Osteocyte (in vitro differentiated cells): ENCODE measurements around the gene PLSCR4. TPM values are rescaled to one million over a fixed set of nuclear protein-coding genes. Genes with fewer than 3 reads are reported as not detected.

Experiments used
- DNase-seq: peaks from one replicate; pipeline ENCODE4 v3.0.0; 2021; ENCODE audit warnings: mixed read lengths; ENCODE audit not compliant: unreplicated experiment; ENCODE audit errors: extremely low spot score
- H3K27ac Mint-ChIP-seq: one replicate; pipeline ENCODE4 v1.8.0; 2021; ENCODE audit warnings: mild to moderate bottlenecking, mixed read lengths; ENCODE audit not compliant: unreplicated experiment
- H3K27me3 Mint-ChIP-seq: one replicate; pipeline ENCODE4 v1.8.0; 2021; ENCODE audit warnings: mixed read lengths; ENCODE audit not compliant: unreplicated experiment
- H3K36me3 Mint-ChIP-seq: one replicate; pipeline ENCODE4 v1.8.0; 2021; ENCODE audit warnings: mixed read lengths; ENCODE audit not compliant: unreplicated experiment
- H3K4me1 Mint-ChIP-seq: one replicate; pipeline ENCODE4 v1.8.0; 2021; ENCODE audit warnings: mixed read lengths; ENCODE audit not compliant: unreplicated experiment
- H3K4me3 Mint-ChIP-seq: one replicate; pipeline ENCODE4 v1.8.0; 2021; ENCODE audit warnings: mild to moderate bottlenecking, moderate library complexity, mixed read lengths; ENCODE audit not compliant: unreplicated experiment
- H3K9me3 Mint-ChIP-seq: one replicate; pipeline ENCODE4 v1.8.0; 2021; ENCODE audit warnings: mixed read lengths; ENCODE audit not compliant: unreplicated experiment
- CTCF ChIP-seq: fragments of 200-600 bp; sonication (generic); IDR thresholded peaks from 2 replicates; pipeline ENCODE4 v1.5.0; 2021; ENCODE audit warnings: antibody characterized with exemption, mild to moderate bottlenecking, moderate library complexity
- total RNA-seq: library from RNA; stranded (reverse); gene quantifications from 2 replicates; pipeline ENCODE4 v1.2.1, GENCODE V29; 2021

PLSCR4 gene
- total RNA-seq, 1 donor from 2014 or later = 44.3 TPM

- H3K9me3 Mint-ChIP-seq = no peaks in the 10 kb centered on the region
- DNase-seq = no peak
- H3K27me3 Mint-ChIP-seq = no peaks in the 10 kb centered on the region
- no peaks in the 10 kb centered on the region for H3K36me3 Mint-ChIP-seq
- TF ChIP-seq CTCF = no peak
- no peak overlapping the region for H3K4me3 Mint-ChIP-seq
- H3K4me1 Mint-ChIP-seq = peaks cover 43% of the 10 kb centered on the region
- no peak overlapping the region for H3K27ac Mint-ChIP-seq
Observed at GRCh38 chr3:146279951-146280350, 29.0 kb upstream of the PLSCR4 start.

- no peak for DNase-seq
- Mint-ChIP-seq H3K9me3 (no peaks in the 10 kb centered on the region), H3K36me3 (no peaks in the 10 kb centered on the region), H3K27me3 (no peaks in the 10 kb centered on the region), H3K4me1 (peaks cover 49% of the 10 kb centered on the region), H3K27ac (peak overlapping the region; percentile 32), H3K4me3 (no peak overlapping the region)
- TF ChIP-seq CTCF = no peak
Observed at GRCh38 chr3:146279013-146279412, 28.1 kb upstream of the PLSCR4 start.

- peaks cover 49% of the 10 kb centered on the region for H3K4me1 Mint-ChIP-seq
- no peaks in the 10 kb centered on the region for H3K36me3 Mint-ChIP-seq
- H3K27ac Mint-ChIP-seq = peak overlapping the region; percentile 81
- no peak overlapping the region for H3K4me3 Mint-ChIP-seq
- H3K27me3 Mint-ChIP-seq = no peaks in the 10 kb centered on the region
- no peaks in the 10 kb centered on the region for H3K9me3 Mint-ChIP-seq
- TF ChIP-seq CTCF = no peak
- no peak for DNase-seq
Observed at GRCh38 chr3:146277953-146278631, 27.2 kb upstream of the PLSCR4 start.

GRCh38 chr3:146275476-146275875 is 24.6 kb upstream of the PLSCR4 start:
- no peaks in the 10 kb centered on the region for H3K36me3 Mint-ChIP-seq
- H3K27me3 Mint-ChIP-seq = no peaks in the 10 kb centered on the region
- no peaks in the 10 kb centered on the region for H3K9me3 Mint-ChIP-seq
- peaks cover 37% of the 10 kb centered on the region for H3K4me1 Mint-ChIP-seq
- H3K27ac Mint-ChIP-seq = peak overlapping the region; percentile 2
- TF ChIP-seq CTCF = no peak
- DNase-seq = no peak
- H3K4me3 Mint-ChIP-seq = no peak overlapping the region

- peaks cover 34% of the 10 kb centered on the region for H3K4me1 Mint-ChIP-seq
- H3K4me3 Mint-ChIP-seq = no peak overlapping the region
- H3K36me3 Mint-ChIP-seq = no peaks in the 10 kb centered on the region
- H3K27ac Mint-ChIP-seq = peak overlapping the region; percentile 76
- DNase-seq = no peak
- no peaks in the 10 kb centered on the region for H3K9me3 Mint-ChIP-seq
- no peaks in the 10 kb centered on the region for H3K27me3 Mint-ChIP-seq
- TF ChIP-seq CTCF = no peak
Observed at GRCh38 chr3:146274833-146275232, 23.9 kb upstream of the PLSCR4 start.
